Measurements from ENCODE around the gene PACS1. TPM values are rescaled to one million over a fixed set of nuclear protein-coding genes. Genes with fewer than 3 reads are reported as not detected.
A peak's percentile ranks its signal among the peaks of the same experiment; 100 is the strongest.

Gene PACS1
- total RNA-seq, 1 donor from 2014 or later, result 24.9 TPM

- TF ChIP-seq CTCF (conservative IDR thresholded peaks at IDR 0.05; ENCODE audit: low read depth, low read length), result no peak
- no peak for DNase-seq (ENCODE audit: low read depth)
- no peak overlapping the region for H3K4me3 ChIP-seq (ENCODE audit: low read depth, low read length)
Measured at GRCh38 chr11:66221726-66222236, 151.7 kb downstream of the PACS1 start.

- no peak overlapping the region for H3K4me3 ChIP-seq (ENCODE audit: low read depth, low read length)
- peak; percentile 100 for TF ChIP-seq CTCF (conservative IDR thresholded peaks at IDR 0.05; ENCODE audit: low read depth, low read length)
Measured at GRCh38 chr11:66222358-66223149, 152.5 kb downstream of the PACS1 start.

GRCh38 chr11:66224226-66224855 lies 154.3 kb downstream of the PACS1 start:
- H3K4me3 ChIP-seq (ENCODE audit: low read depth, low read length), result no peak overlapping the region
- no peak for DNase-seq (ENCODE audit: low read depth)
- TF ChIP-seq CTCF (conservative IDR thresholded peaks at IDR 0.05; ENCODE audit: low read depth, low read length), result no peak

More at GRCh38 chr11:66222358-66223149, 152.5 kb downstream of the PACS1 start:
- DNase-seq (ENCODE audit: low read depth), result peak; percentile 67

GRCh38 chr11:66225066-66225465 lies 155.0 kb downstream of the PACS1 start:
- H3K4me3 ChIP-seq (ENCODE audit: low read depth, low read length), result no peak overlapping the region
- TF ChIP-seq CTCF (conservative IDR thresholded peaks at IDR 0.05; ENCODE audit: low read depth, low read length), result no peak
- DNase-seq (ENCODE audit: low read depth), result no peak

GRCh38 chr11:66226101-66226500 lies 156.0 kb downstream of the PACS1 start:
- DNase-seq (ENCODE audit: low read depth), result no peak
- TF ChIP-seq CTCF (conservative IDR thresholded peaks at IDR 0.05; ENCODE audit: low read depth, low read length), result no peak
- H3K4me3 ChIP-seq (ENCODE audit: low read depth, low read length), result no peak overlapping the region

- no peak for TF ChIP-seq CTCF (conservative IDR thresholded peaks at IDR 0.05; ENCODE audit: low read depth, low read length)
- H3K4me3 ChIP-seq (ENCODE audit: low read depth, low read length), result no peak overlapping the region
- no peak for DNase-seq (ENCODE audit: low read depth)
Measured at GRCh38 chr11:66227700-66228099, 157.6 kb downstream of the PACS1 start.

Data from epithelial cell of proximal tubule (primary cell).